GDM1 (cell line): Measurements from ENCODE around the gene SAP30BP.
A peak's percentile ranks its signal among the peaks of the same experiment; 100 is the strongest.

Source experiments
- DNase-seq: peaks from one replicate; lab custom pipeline; 2025; lab: John Stamatoyannopoulos, UW

Gene SAP30BP

GRCh38 chr17:75647061-75647460 lies 20.1 kb upstream of the SAP30BP start:
- no peak for DNase-seq

GRCh38 chr17:75647921-75648320 lies 19.2 kb upstream of the SAP30BP start:
- DNase-seq = no peak

GRCh38 chr17:75649687-75650086 lies 17.5 kb upstream of the SAP30BP start:
- DNase-seq = no peak

- DNase-seq = no peak
Measured at GRCh38 chr17:75650874-75651273, 16.3 kb upstream of the SAP30BP start.

GRCh38 chr17:75652341-75652740 lies 14.8 kb upstream of the SAP30BP start:
- DNase-seq = no peak

- peak; percentile 41 for DNase-seq
Measured at GRCh38 chr17:75652934-75653549, 14.1 kb upstream of the SAP30BP start.

- DNase-seq = no peak
Measured at GRCh38 chr17:75654176-75654575, 13.0 kb upstream of the SAP30BP start.

- DNase-seq = no peak
Measured at GRCh38 chr17:75658237-75658636, 8.9 kb upstream of the SAP30BP start.

GRCh38 chr17:75661531-75661930 lies 5.6 kb upstream of the SAP30BP start:
- DNase-seq = no peak

GRCh38 chr17:75662511-75662910 lies 4.6 kb upstream of the SAP30BP start:
- no peak for DNase-seq

- DNase-seq = no peak
Measured at GRCh38 chr17:75664099-75664549, 3.0 kb upstream of the SAP30BP start.

GRCh38 chr17:75665981-75666380 lies 1.2 kb upstream of the SAP30BP start:
- no peak for DNase-seq

- no peak for DNase-seq
Measured at GRCh38 chr17:75667825-75668224, 687 bp downstream of the SAP30BP start.

GRCh38 chr17:75668489-75668888 lies 1.4 kb downstream of the SAP30BP start:
- DNase-seq = no peak

GRCh38 chr17:75670868-75671267 lies 3.7 kb downstream of the SAP30BP start:
- DNase-seq = no peak

- no peak for DNase-seq
Measured at GRCh38 chr17:75672011-75672410, 4.9 kb downstream of the SAP30BP start.

- DNase-seq = no peak
Measured at GRCh38 chr17:75673487-75673886, 6.3 kb downstream of the SAP30BP start.

GRCh38 chr17:75676461-75676860 lies 9.3 kb downstream of the SAP30BP start:
- no peak for DNase-seq

GRCh38 chr17:75679706-75680211 lies 12.6 kb downstream of the SAP30BP start:
- DNase-seq = no peak

GRCh38 chr17:75680431-75680830 lies 13.3 kb downstream of the SAP30BP start:
- no peak for DNase-seq

- DNase-seq = no peak
Measured at GRCh38 chr17:75681289-75681688, 14.2 kb downstream of the SAP30BP start.

- no peak for DNase-seq
Measured at GRCh38 chr17:75683583-75683982, 16.4 kb downstream of the SAP30BP start.

- no peak for DNase-seq
Measured at GRCh38 chr17:75684249-75684648, 17.1 kb downstream of the SAP30BP start.

- no peak for DNase-seq
Measured at GRCh38 chr17:75684924-75685323, 17.8 kb downstream of the SAP30BP start.
